Measurements from ENCODE around the gene TNS3.

- TF ChIP-seq EZH2 (IDR thresholded peaks at IDR 0.05) (no peak), POLR2AphosphoS5 (IDR thresholded peaks at IDR 0.05; ENCODE audit: borderline replicate concordance, low read depth, low read length) (no peak), FOXP2 (optimal IDR thresholded peaks at IDR 0.05; ENCODE audit: control extremely low read depth, extremely low read length, insufficient read depth) (no peak)
These were observed 44.2 kb upstream of the TNS3 start for GRCh38 chr7:47625861-47626715.
